Stromal cell of bone marrow (primary cell): ENCODE data around the gene RAB40A.
"Not testable (repeated sequence)": the region's sequence is repeated elsewhere in the genome, so short reads cannot be mapped to it uniquely, and the experiment has no call there.

Experiments used
- DNase-seq: peaks from one replicate; pipeline ENCODE4 v3.0.0-alpha.2; 2012; ENCODE audit warnings: low read depth

Gene RAB40A

DNA sequence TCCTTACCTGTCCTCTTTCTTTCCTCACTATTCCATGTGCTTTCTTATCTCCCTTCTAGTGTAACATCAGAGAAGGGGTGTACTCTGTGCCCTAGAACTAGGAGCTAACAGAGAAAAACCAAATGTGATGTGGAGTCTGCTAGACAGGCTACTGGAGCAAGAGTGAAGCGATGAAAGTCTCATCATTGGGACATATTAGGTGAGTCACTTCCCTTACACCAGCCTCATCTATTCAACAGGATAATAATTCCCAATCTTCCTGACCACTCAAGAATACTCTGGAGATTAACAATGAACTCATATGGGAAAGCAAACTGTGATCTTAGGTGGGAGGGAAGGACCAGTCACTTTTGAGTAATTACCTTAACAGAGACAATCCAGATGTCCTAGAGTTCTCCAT lies 58.1 kb downstream of the RAB40A start:
- DNase-seq: no peak

DNA sequence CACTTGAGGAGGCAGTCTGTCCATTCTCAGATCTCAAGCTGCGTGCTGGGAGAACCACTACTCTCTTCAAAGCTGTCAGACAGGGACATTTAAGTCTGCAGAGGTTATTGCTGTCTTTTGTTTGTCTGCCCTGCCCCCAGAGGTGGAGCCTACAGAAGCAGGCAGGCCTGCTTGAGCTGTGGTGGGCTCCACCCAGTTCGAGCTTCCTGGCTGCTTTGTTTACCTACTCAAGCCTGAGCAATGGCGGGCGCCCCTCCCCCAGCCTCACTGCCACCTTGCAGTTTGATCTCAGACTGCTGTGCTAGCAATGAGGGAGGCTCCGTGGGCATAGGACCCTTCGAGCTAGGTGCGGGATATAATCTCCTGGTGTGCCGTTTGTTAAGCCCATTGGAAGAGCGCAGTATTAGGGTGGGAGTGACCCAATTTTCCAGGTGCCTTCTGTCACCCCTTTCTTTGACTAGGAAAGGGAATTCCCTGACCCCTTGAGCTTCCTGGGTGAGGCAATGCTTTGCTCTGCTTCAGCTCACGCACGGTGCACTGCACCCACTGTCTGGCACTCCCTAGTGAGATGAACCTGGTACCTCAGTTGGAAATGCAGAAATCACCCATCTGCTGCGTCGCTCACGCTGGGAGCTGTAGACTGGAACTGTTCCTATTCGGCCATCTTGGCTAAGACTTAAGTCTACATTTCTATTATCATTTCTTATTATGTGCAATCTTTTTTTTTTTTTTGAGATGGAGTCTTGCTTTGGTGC lies 59.1 kb downstream of the RAB40A start:
- not testable (repeated sequence) for DNase-seq

DNA sequence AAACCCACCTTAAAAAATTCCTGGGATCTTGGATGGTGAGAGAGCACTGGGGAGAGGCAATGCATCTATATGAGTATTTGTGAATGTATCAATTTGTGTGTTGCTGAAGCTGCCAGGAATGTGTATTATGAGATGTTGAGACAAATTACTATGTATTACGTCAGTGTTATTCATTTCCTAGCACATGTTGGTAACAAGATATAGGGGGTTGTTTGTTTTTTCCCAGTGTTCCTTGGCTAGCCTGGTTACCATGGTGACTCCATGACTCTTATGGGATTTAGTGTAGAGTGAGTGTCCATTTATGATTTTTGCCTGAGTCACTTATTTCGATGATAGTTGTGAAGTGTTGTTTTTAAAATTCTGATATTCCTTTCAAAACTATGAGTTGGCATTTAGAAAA lies 65.6 kb downstream of the RAB40A start:
- DNase-seq: peak; percentile 94
